Neuronal stem cell (in vitro differentiated cells): Measurements from ENCODE around the gene SH3YL1.
A peak's percentile ranks its signal among the peaks of the same experiment; 100 is the strongest.

Experiments used
- DNase-seq: peaks from one replicate; pipeline ENCODE4 v3.0.0-alpha.2; 2013; ENCODE audit warnings: low spot score
- H2AFZ ChIP-seq: one replicate; pipeline ENCODE4 v1.6.1; 2013; ENCODE audit warnings: mild to moderate bottlenecking, low read length, inconsistent platforms
- H2AK5ac ChIP-seq: 2 replicates; pipeline ENCODE4 v1.6.1; 2013; ENCODE audit warnings: low read depth, mild to moderate bottlenecking, inconsistent platforms, low read length, moderate library complexity, mixed read lengths
- H2BK120ac ChIP-seq: 2 replicates; pipeline ENCODE4 v1.6.1; 2013; ENCODE audit warnings: low read depth, mild to moderate bottlenecking, inconsistent platforms, low read length, moderate library complexity, mixed read lengths
- H2BK12ac ChIP-seq: one replicate; pipeline ENCODE4 v1.6.1; 2013; ENCODE audit warnings: low read length, inconsistent platforms
- H2BK15ac ChIP-seq: 2 replicates; pipeline ENCODE4 v1.6.1; 2013; ENCODE audit warnings: mild to moderate bottlenecking, low read length, inconsistent platforms, mixed read lengths
- H2BK5ac ChIP-seq: one replicate; pipeline ENCODE4 v1.6.1; 2013; ENCODE audit warnings: inconsistent platforms, mild to moderate bottlenecking, low read length, moderate library complexity
- H3K14ac ChIP-seq: one replicate; pipeline ENCODE4 v1.6.1; 2013; ENCODE audit warnings: low read length, inconsistent platforms
- H3K18ac ChIP-seq: 2 replicates; pipeline ENCODE4 v1.6.1; 2013; ENCODE audit warnings: low read length, inconsistent platforms
- H3K23ac ChIP-seq: 2 replicates; pipeline ENCODE4 v1.6.1; 2013; ENCODE audit warnings: low read depth, mild to moderate bottlenecking, mixed read lengths, low read length, inconsistent platforms; ENCODE audit not compliant: poor library complexity
- H3K27ac ChIP-seq: replicated peaks from 3 replicates; pipeline ENCODE4 v1.5.1; 2013; ENCODE audit warnings: low read length, inconsistent platforms
- H3K27me3 ChIP-seq, 3 experiments: 2 replicates each; pipeline ENCODE4 v1.6.1; 2013; ENCODE audit warnings: low read length in 3 of 3, mild to moderate bottlenecking in 2 of 3, inconsistent platforms in 1 of 3, low read depth in 1 of 3, mixed read lengths in 1 of 3, moderate library complexity in 1 of 3; ENCODE audit not compliant: control insufficient read depth in 3 of 3, insufficient read depth in 3 of 3
- H3K36me3 ChIP-seq, 2 donors: replicated peaks in 1 of 2; 2 replicates each; pipeline ENCODE4 v1.6.1; 2013; ENCODE audit warnings: low read length in 2 of 2; ENCODE audit not compliant: control insufficient read depth in 2 of 2, insufficient read depth in 2 of 2
- H3K4ac ChIP-seq: 2 replicates; pipeline ENCODE4 v1.6.1; 2013; ENCODE audit warnings: inconsistent platforms, mild to moderate bottlenecking, low read length, moderate library complexity
- H3K4me1 ChIP-seq, 2 donors: 1 replicate in 1 of 2; 2 replicates in 1 of 2; pipeline ENCODE4 v1.6.1; 2013; ENCODE audit warnings: low read length in 2 of 2, low read depth in 1 of 2; ENCODE audit not compliant: control insufficient read depth in 2 of 2, insufficient read depth in 1 of 2
- H3K4me2 ChIP-seq: one replicate; pipeline ENCODE4 v1.6.1; 2013; ENCODE audit warnings: mild to moderate bottlenecking, low read length, inconsistent platforms; ENCODE audit not compliant: insufficient read depth, poor library complexity, severe bottlenecking
- H3K4me3 ChIP-seq, 2 donors: 2 replicates each; pipeline ENCODE4 v1.5.1; 2013; ENCODE audit warnings: low read length in 2 of 2, mild to moderate bottlenecking in 2 of 2, inconsistent platforms in 1 of 2, moderate library complexity in 1 of 2
- H3K79me1 ChIP-seq: one replicate; pipeline ENCODE4 v1.6.1; 2013; ENCODE audit warnings: low read depth, mild to moderate bottlenecking, inconsistent platforms, low read length, moderate library complexity
- H3K9ac ChIP-seq: one replicate; pipeline ENCODE4 v1.6.1; 2013; ENCODE audit warnings: mild to moderate bottlenecking, low read depth, low read length, inconsistent platforms; ENCODE audit not compliant: poor library complexity
- H3K9me3 ChIP-seq, 2 donors: replicated peaks in 1 of 2; 2 replicates each; pipeline versions ENCODE3 to v1.6.1; 2013; ENCODE audit warnings: low read length in 2 of 2, mild to moderate bottlenecking in 2 of 2, inconsistent platforms in 1 of 2, low read depth in 1 of 2, mixed read lengths in 1 of 2, moderate library complexity in 1 of 2; ENCODE audit not compliant: control insufficient read depth in 2 of 2, insufficient read depth in 1 of 2
- H4K8ac ChIP-seq: one replicate; pipeline ENCODE4 v1.6.1; 2013; ENCODE audit warnings: low read depth, mild to moderate bottlenecking, inconsistent platforms, low read length, moderate library complexity
- H4K91ac ChIP-seq: one replicate; pipeline ENCODE4 v1.6.1; 2013; ENCODE audit warnings: low read length, low read depth, mild to moderate bottlenecking, inconsistent platforms; ENCODE audit not compliant: poor library complexity
- WGBS, 2 donors: extraction: QIAGEN DNeasy Blood & Tissue Kit; methylation state at CpG; one replicate each; pipeline ENCODE4 v1.1.7; 2013; ENCODE audit warnings: missing lambda C conversion rate in 2 of 2, mixed read lengths in 1 of 2; ENCODE audit not compliant: insufficient read length in 2 of 2, insufficient replicate concordance in 1 of 2; ENCODE audit errors: extremely low coverage in 2 of 2; 5-methylcytosine and 5-hydroxymethylcytosine counted together

The SH3YL1 gene

GRCh38 chr2:193141-193671, 70.6 kb downstream of the SH3YL1 start:
- H3K36me3 ChIP-seq = no peaks in the 10 kb centered on the region
- H4K8ac ChIP-seq = no peak overlapping the region
- H3K27me3 ChIP-seq = no peaks in the 10 kb centered on the region
- no peak overlapping the region for H2AK5ac ChIP-seq
- no peak overlapping the region for H3K23ac ChIP-seq
- H3K9me3 ChIP-seq = peaks cover 2 to 4% of the 10 kb centered on the region in 2 donors
- H3K14ac ChIP-seq = no peak overlapping the region
- H3K27ac ChIP-seq = no peak overlapping the region
- H2BK12ac ChIP-seq = no peak overlapping the region
- H3K9ac ChIP-seq = no peak overlapping the region
- H3K4me2 ChIP-seq = no peak overlapping the region
- no peaks in the 10 kb centered on the region for H3K79me1 ChIP-seq
- H3K4me1 ChIP-seq = no peaks in the 10 kb centered on the region
- H2BK15ac ChIP-seq = no peak overlapping the region
- no peak overlapping the region for H4K91ac ChIP-seq
- no peak overlapping the region for H2BK5ac ChIP-seq
- H3K4me3 ChIP-seq = no peak overlapping the region
- peak overlapping the region; percentile 62 for H2AFZ ChIP-seq
- no peak overlapping the region for H2BK120ac ChIP-seq
- no CpG with 5 or more reads among the region's 17 CpGs for WGBS, 2 donors
- H3K4ac ChIP-seq = no peak overlapping the region
- H3K18ac ChIP-seq = no peak overlapping the region
- DNase-seq = no peak

GRCh38 chr2:191311-192190, 72.3 kb downstream of the SH3YL1 start:
- no peaks in the 10 kb centered on the region for H3K4me1 ChIP-seq
- no peak overlapping the region for H2AFZ ChIP-seq
- no peak overlapping the region for H3K27ac ChIP-seq
- no peak overlapping the region for H2BK120ac ChIP-seq
- no peak overlapping the region for H3K4ac ChIP-seq
- H3K9me3 ChIP-seq = peaks cover 5 to 14% of the 10 kb centered on the region in 2 donors
- no CpG with 5 or more reads among the region's 29 CpGs for WGBS, 2 donors
- no peak overlapping the region for H2BK12ac ChIP-seq
- H3K14ac ChIP-seq = no peak overlapping the region
- no peak overlapping the region for H3K4me2 ChIP-seq
- H2AK5ac ChIP-seq = no peak overlapping the region
- H2BK5ac ChIP-seq = no peak overlapping the region
- peak overlapping the region; percentile 78 for H2BK15ac ChIP-seq
- no peak for DNase-seq
- H3K23ac ChIP-seq = no peak overlapping the region
- H3K79me1 ChIP-seq = no peaks in the 10 kb centered on the region
- H3K9ac ChIP-seq = no peak overlapping the region
- H4K8ac ChIP-seq = no peak overlapping the region
- H3K18ac ChIP-seq = no peak overlapping the region
- H3K27me3 ChIP-seq = no peaks in the 10 kb centered on the region
- no peak overlapping the region for H3K4me3 ChIP-seq
- H3K36me3 ChIP-seq = no peaks in the 10 kb centered on the region
- no peak overlapping the region for H4K91ac ChIP-seq

- H2AFZ ChIP-seq = no peak overlapping the region
- no peak overlapping the region for H3K4me2 ChIP-seq
- no CpG with 5 or more reads among the region's 2 CpGs for WGBS, 2 donors
- no peak overlapping the region for H3K4ac ChIP-seq
- H3K36me3 ChIP-seq = no peaks in the 10 kb centered on the region
- H4K91ac ChIP-seq = no peak overlapping the region
- no peak for DNase-seq
- no peak overlapping the region for H2BK120ac ChIP-seq
- H2AK5ac ChIP-seq = no peak overlapping the region
- no peak overlapping the region for H3K23ac ChIP-seq
- H3K9ac ChIP-seq = no peak overlapping the region
- H2BK15ac ChIP-seq = no peak overlapping the region
- H3K18ac ChIP-seq = no peak overlapping the region
- H2BK12ac ChIP-seq = no peak overlapping the region
- no peak overlapping the region for H3K14ac ChIP-seq
- H4K8ac ChIP-seq = no peak overlapping the region
- H2BK5ac ChIP-seq = no peak overlapping the region
- H3K9me3 ChIP-seq = peaks cover 8 to 27% of the 10 kb centered on the region in 2 donors
- H3K4me1 ChIP-seq = no peaks in the 10 kb centered on the region
- H3K4me3 ChIP-seq = no peak overlapping the region
- no peaks in the 10 kb centered on the region for H3K79me1 ChIP-seq
- H3K27ac ChIP-seq = no peak overlapping the region
- H3K27me3 ChIP-seq = no peaks in the 10 kb centered on the region
Observed at GRCh38 chr2:187825-188224, 76.0 kb downstream of the SH3YL1 start.

GRCh38 chr2:185221-185620, 78.6 kb downstream of the SH3YL1 start:
- no peak overlapping the region for H2BK15ac ChIP-seq
- H3K4me3 ChIP-seq = no peak overlapping the region
- no peaks in the 10 kb centered on the region for H3K79me1 ChIP-seq
- no peak overlapping the region for H3K18ac ChIP-seq
- H3K23ac ChIP-seq = no peak overlapping the region
- no peak overlapping the region for H2BK12ac ChIP-seq
- H4K8ac ChIP-seq = no peak overlapping the region
- DNase-seq = no peak
- H2AK5ac ChIP-seq = no peak overlapping the region
- no peak overlapping the region for H3K27ac ChIP-seq
- no peak overlapping the region for H2BK5ac ChIP-seq
- no CpG with 5 or more reads among the region's 1 CpG for WGBS, 2 donors
- H3K9me3 ChIP-seq = peaks cover 12 to 38% of the 10 kb centered on the region in 2 donors
- no peaks in the 10 kb centered on the region for H3K4me1 ChIP-seq
- H2AFZ ChIP-seq = no peak overlapping the region
- no peak overlapping the region for H3K4ac ChIP-seq
- no peak overlapping the region for H4K91ac ChIP-seq
- H3K9ac ChIP-seq = no peak overlapping the region
- no peaks in the 10 kb centered on the region for H3K27me3 ChIP-seq
- no peaks in the 10 kb centered on the region for H3K36me3 ChIP-seq
- no peak overlapping the region for H3K4me2 ChIP-seq
- no peak overlapping the region for H3K14ac ChIP-seq
- H2BK120ac ChIP-seq = no peak overlapping the region
